ENCODE measurements around the gene PDE6D. TPM values are rescaled to one million over a fixed set of nuclear protein-coding genes. Genes with fewer than 3 reads are reported as not detected.

The PDE6D gene
- total and polyA plus RNA-seq, 2 of the 13 experiments (the other 11 are each of a cell fraction or from before 2014, with no cell fraction given) = 14.1 to 23.2 TPM

DNA sequence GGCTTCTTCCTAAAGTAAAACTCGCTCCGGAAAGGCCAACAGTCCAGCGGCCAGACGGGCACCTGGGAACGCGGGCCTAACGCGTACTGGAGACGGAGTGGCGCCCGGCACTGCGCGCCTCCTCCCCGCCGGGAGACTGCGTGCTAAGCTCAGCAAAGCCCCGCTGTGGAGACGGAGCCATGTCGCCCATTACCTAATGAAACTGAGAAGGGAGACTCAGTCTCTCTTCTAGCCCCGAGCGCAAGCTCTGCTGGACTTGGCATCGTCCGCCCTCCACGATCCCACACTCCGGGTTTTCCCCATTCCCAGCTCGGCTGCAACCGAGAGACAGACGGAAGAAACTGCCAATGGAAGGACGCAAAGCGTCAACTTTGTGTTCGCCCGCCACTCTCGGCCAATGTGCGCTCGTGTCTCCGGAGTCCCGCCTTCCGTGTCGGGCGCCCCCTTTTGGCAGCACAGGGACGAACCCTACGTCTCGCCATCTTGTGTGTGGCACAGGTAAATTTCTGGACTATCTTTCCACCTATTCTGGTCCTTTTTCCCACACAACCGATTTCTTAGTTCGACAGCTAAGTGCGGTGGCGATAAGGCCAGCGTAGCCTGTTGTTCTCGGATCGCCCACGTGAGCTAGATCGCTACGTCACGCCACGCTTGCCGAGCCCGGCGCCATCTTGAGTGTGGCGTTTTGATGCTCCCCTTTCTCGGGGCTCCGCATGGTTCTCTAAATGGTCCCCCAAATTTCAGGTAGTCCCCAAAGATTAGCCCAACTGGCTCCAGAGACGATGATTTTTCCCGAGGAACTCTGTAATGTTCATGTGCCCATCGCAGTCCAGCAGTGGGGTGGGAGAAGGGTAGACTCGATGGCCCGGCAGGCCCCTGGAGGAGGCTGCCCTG, 74.1 kb downstream of the PDE6D start (continued):
- TF ChIP-seq, protein P1, sequence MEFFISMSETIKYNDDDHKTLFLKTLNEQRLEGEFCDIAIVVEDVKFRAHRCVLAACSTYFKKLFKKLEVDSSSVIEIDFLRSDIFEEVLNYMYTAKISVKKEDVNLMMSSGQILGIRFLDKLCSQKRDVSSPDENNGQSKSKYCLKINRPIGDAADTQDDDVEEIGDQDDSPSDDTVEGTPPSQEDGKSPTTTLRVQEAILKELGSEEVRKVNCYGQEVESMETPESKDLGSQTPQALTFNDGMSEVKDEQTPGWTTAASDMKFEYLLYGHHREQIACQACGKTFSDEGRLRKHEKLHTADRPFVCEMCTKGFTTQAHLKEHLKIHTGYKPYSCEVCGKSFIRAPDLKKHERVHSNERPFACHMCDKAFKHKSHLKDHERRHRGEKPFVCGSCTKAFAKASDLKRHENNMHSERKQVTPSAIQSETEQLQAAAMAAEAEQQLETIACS (CRISPR knock-in tag; IDR thresholded peaks at IDR 0.05) = peak; percentile 78
- TF ChIP-seq SP2 (CRISPR knock-in tag; IDR thresholded peaks at IDR 0.05) (peak; percentile 100), ZSCAN9 (CRISPR knock-in tag; IDR thresholded peaks at IDR 0.05; ENCODE audit: borderline replicate concordance) (no peak; the same call in 1 of the 2 replicates), GATA4 (IDR thresholded peaks at IDR 0.05; ENCODE audit: borderline replicate concordance, low read depth) (no peak), GABPA (IDR thresholded peaks at IDR 0.05; ENCODE audit: low read depth, low read length) (no peak), GABPA (CRISPR knock-in tag; IDR thresholded peaks at IDR 0.05; ENCODE audit: low read depth) (peak; percentile 70), RCOR2 (CRISPR knock-in tag; IDR thresholded peaks at IDR 0.05) (no peak; the same call in 1 of the 2 replicates), MYC (CRISPR knock-in tag; IDR thresholded peaks at IDR 0.05; ENCODE audit: borderline replicate concordance) (peak; percentile 83), HNRNPUL1 (IDR thresholded peaks at IDR 0.05; ENCODE audit: low read depth, low read length) (no peak), ZNF205 (CRISPR knock-in tag; IDR thresholded peaks at IDR 0.05) (0 out of 2 replicates have a peak, but pooled peaks have one; percentile 17), ZNF24 (IDR thresholded peaks at IDR 0.05) (no peak), ELF1 (CRISPR knock-in tag; IDR thresholded peaks at IDR 0.05) (peak; percentile 89), ATF7 (IDR thresholded peaks at IDR 0.05) (no peak), ATF7 (CRISPR knock-in tag; IDR thresholded peaks at IDR 0.05) (peak; percentile 19; the same call in 1 of the 2 replicates), THAP11 (CRISPR knock-in tag; IDR thresholded peaks at IDR 0.05) (peak; percentile 87), ZSCAN22 (CRISPR knock-in tag; IDR thresholded peaks at IDR 0.05) (no peak), BHLHE40 (IDR thresholded peaks at IDR 0.05; ENCODE audit: low read length) (peak; percentile 6; the same call in 1 of the 2 replicates), IKZF1 (IDR thresholded peaks at IDR 0.05) (no peak)
- TF ChIP-seq, protein P2, sequence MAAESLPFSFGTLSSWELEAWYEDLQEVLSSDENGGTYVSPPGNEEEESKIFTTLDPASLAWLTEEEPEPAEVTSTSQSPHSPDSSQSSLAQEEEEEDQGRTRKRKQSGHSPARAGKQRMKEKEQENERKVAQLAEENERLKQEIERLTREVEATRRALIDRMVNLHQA (CRISPR knock-in tag; IDR thresholded peaks at IDR 0.05) = no peak
- TF ChIP-seq, protein P3, sequence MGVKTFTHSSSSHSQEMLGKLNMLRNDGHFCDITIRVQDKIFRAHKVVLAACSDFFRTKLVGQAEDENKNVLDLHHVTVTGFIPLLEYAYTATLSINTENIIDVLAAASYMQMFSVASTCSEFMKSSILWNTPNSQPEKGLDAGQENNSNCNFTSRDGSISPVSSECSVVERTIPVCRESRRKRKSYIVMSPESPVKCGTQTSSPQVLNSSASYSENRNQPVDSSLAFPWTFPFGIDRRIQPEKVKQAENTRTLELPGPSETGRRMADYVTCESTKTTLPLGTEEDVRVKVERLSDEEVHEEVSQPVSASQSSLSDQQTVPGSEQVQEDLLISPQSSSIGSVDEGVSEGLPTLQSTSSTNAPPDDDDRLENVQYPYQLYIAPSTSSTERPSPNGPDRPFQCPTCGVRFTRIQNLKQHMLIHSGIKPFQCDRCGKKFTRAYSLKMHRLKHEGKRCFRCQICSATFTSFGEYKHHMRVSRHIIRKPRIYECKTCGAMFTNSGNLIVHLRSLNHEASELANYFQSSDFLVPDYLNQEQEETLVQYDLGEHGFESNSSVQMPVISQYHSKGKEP (CRISPR knock-in tag; IDR thresholded peaks at IDR 0.05) = 0 out of 2 replicates have a peak, but pooled peaks have one; percentile 13
- TF ChIP-seq, protein P4, sequence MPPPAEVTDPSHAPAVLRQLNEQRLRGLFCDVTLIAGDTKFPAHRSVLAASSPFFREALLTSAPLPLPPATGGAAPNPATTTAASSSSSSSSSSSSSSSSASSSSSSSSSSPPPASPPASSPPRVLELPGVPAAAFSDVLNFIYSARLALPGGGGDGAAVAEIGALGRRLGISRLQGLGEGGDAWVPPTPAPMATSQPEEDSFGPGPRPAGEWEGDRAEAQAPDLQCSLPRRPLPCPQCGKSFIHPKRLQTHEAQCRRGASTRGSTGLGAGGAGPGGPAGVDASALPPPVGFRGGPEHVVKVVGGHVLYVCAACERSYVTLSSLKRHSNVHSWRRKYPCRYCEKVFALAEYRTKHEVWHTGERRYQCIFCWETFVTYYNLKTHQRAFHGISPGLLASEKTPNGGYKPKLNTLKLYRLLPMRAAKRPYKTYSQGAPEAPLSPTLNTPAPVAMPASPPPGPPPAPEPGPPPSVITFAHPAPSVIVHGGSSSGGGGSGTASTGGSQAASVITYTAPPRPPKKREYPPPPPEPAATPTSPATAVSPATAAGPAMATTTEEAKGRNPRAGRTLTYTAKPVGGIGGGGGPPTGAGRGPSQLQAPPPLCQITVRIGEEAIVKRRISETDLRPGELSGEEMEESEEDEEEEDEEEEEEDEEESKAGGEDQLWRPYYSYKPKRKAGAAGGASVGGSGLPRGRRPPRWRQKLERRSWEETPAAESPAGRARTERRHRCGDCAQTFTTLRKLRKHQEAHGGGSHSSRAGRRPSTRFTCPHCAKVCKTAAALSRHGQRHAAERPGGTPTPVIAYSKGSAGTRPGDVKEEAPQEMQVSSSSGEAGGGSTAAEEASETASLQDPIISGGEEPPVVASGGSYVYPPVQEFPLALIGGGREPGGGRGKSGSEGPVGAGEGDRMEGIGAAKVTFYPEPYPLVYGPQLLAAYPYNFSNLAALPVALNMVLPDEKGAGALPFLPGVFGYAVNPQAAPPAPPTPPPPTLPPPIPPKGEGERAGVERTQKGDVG (CRISPR knock-in tag; IDR thresholded peaks at IDR 0.05; ENCODE audit: borderline replicate concordance) = peak; percentile 99; the same call in 1 of the 2 replicates
- TF ChIP-seq, protein P5, sequence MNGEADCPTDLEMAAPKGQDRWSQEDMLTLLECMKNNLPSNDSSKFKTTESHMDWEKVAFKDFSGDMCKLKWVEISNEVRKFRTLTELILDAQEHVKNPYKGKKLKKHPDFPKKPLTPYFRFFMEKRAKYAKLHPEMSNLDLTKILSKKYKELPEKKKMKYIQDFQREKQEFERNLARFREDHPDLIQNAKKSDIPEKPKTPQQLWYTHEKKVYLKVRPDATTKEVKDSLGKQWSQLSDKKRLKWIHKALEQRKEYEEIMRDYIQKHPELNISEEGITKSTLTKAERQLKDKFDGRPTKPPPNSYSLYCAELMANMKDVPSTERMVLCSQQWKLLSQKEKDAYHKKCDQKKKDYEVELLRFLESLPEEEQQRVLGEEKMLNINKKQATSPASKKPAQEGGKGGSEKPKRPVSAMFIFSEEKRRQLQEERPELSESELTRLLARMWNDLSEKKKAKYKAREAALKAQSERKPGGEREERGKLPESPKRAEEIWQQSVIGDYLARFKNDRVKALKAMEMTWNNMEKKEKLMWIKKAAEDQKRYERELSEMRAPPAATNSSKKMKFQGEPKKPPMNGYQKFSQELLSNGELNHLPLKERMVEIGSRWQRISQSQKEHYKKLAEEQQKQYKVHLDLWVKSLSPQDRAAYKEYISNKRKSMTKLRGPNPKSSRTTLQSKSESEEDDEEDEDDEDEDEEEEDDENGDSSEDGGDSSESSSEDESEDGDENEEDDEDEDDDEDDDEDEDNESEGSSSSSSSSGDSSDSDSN (CRISPR knock-in tag; IDR thresholded peaks at IDR 0.05) = peak; percentile 90
